SH-SY5Y (cell line): ENCODE results near the gene NAALADL2.

Source experiments
- GATA2 ChIP-seq: IDR thresholded peaks from 2 replicates; pipeline ENCODE4 v1.6.1; 2011; ENCODE audit warnings: mild to moderate bottlenecking, low read depth, low read length
- GATA3 ChIP-seq: IDR thresholded peaks from 2 replicates; pipeline ENCODE4 v1.6.1; 2011; ENCODE audit warnings: low read depth, mild to moderate bottlenecking, low read length, moderate library complexity

- no peak for TF ChIP-seq GATA3
- TF ChIP-seq GATA2, result no peak
These were observed 99.7 kb downstream of the NAALADL2 start for GRCh38 chr3:174958671-174959328.
